HG03064 (cell line): Measurements from ENCODE around the gene TAF4.
"Not testable (repeated sequence)": the region's sequence is repeated elsewhere in the genome, so short reads cannot be mapped to it uniquely, and the experiment has no call there.

Source experiments
- ATAC-seq: cut with Tn5 transposase; IDR thresholded peaks from one replicate; pipeline ENCODE4 v1.9.1; 2021; ENCODE audit warnings: low read depth; ENCODE audit not compliant: unreplicated experiment

Gene TAF4

DNA sequence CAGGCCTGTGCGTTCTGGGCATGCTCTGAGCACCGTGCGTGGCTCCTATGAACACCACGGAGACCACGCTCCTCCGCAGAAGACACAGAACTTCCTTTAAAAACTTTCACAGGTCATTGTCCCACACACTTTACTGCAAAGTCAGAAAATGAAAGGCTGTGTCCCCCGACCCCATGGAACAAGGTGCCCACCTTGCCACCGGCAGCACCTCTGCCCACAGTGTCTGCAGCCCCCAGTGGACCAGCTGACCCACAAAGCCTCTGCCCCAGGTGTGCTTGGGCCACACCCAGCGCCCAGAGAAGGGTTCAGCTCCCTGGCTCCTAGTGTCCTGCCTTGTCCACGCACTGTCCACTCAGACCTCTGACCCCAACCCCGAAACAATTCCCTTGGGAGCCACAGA, 8.7 kb downstream of the TAF4 start:
- no peak for ATAC-seq

DNA sequence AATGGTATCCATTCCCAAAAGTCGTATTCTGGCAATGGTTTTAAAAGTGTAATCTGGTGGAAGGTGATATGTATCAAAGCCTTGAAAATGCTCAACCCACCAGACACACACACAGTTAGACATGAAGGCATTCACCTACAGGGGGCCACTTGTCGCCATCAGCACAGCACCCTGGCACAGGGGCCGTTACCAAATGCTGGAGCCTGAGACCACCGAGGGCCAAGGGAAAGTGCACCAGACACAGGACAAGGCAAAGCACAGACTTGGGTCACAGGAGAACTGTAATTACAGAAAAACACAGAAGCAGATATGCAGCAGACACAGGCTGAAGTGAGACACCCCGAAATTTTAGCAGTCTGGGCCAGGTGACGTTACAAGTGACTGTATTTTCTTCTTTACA, 9.3 kb downstream of the TAF4 start:
- ATAC-seq: no peak

DNA sequence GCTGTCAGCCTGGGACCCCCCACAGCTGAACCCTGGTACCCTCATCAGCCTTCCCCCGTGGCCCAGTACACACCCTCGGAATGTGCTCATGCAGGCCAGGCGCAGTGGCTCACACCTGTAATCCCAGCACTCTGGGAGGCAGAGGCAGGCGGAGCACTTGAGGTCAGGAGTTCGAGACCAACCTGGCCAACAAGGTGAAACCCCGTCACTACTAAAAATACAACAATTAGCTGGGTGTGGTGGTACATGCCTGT, 9.9 kb downstream of the TAF4 start:
- ATAC-seq: not testable (repeated sequence)

GRCh38 chr20:62055106-62055861, 10.4 kb downstream of the TAF4 start:
- ATAC-seq: no peak

- ATAC-seq: no peak
Observed at GRCh38 chr20:62054451-62054953, 11.2 kb downstream of the TAF4 start.

- no peak for ATAC-seq
Observed at GRCh38 chr20:62053465-62054196, 12.1 kb downstream of the TAF4 start.

GRCh38 chr20:62052842-62053464, 12.7 kb downstream of the TAF4 start:
- no peak for ATAC-seq

DNA sequence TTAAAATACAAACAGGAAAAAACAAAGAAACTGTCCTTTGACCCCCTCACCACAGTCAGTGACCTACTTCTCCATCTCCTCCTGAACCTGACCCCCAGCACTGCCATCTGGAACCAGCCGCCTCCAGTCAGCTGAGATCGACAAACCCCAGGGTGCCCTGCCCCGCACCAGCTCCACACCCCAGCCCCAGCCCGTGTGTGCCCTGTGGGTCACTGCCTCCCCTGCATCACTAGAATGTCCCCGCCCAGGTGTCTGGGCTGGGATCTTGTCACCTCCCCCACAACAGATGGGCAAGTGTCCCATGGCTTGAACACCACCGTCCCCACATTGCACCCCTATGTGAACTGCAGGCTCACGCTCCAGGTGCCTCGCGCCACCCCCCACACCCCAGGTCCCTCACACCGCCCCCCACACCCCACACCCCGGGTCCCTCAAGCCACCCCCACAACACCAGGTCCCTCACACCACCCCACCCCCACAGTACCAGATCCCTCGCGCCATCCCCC, 13.3 kb downstream of the TAF4 start:
- no peak for ATAC-seq

DNA sequence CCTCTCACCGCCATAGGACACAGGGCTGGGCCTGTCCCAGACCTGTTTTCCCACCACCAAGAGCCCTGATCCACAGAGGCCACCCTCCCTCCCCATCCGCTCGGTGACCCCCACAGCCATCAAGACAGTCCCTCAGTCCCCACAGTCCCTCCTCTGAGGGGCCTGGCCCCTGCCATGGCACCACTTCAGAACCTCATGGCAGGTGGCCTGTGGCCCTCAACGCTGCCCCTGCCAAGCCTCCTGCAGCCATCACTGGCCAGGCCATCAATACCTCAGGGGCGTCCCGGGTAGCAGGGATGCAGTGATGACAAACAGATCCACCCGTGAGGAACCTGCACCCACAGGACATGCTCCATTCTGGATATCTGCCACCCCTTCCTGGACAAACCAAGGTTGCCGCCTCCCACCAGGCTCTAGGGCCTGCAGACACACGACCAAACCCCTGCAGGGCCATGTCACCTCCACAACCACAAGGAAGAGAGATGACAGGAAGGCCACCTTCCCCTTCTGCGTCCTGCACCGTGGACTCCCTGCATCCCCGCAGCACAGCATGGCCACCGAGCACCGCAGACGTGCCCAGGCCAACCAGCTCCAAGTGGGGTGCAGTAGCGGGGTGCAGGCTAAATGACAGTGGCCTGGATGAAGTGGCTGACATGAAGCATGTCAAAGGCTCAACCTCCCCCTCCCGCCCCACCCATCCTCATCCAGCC, 14.0 kb downstream of the TAF4 start:
- no peak for ATAC-seq

GRCh38 chr20:62051144-62051543, 14.5 kb downstream of the TAF4 start:
- ATAC-seq: no peak

- no peak for ATAC-seq
Observed at GRCh38 chr20:62050166-62051120, 15.2 kb downstream of the TAF4 start.

DNA sequence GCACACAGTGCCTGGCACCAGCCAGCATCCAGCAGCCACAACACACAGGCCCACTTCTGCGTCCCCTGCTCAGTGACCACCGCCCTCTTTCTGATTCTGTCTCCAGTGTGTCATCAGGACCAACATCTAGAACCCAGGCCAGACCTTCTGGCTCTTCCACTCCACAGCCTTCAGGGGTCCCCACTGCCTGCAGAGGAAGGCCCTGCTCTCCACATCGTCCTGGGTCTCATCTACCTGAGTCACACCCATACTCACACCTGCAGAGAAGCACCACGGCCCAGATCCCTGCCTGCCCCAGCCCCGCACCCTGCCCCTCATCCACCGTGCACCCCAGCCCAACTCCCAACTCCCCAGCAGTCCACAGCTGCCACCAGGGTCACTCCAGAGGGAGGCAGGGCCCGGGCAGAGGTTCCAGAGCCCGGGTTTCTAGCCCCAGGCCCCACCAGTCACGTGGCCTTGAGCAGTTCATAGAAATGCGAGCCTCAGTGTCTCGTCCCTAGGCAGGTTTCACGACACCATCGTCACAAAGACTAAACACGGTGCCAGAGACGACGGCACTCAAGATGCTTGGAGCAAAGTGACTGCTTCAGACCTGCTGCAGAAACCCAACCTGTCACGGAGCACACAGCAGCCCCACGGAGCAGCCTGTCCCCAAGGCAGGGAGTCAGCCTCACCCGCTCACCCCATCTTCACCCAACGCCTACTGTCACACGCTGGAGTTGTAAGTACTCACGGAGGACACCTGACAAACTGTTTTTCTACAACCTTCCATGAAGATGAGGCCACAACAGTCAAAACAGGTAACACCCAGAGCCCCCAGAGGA, 16.1 kb downstream of the TAF4 start:
- ATAC-seq: no peak

GRCh38 chr20:62048821-62049291, 16.8 kb downstream of the TAF4 start:
- ATAC-seq: no peak

DNA sequence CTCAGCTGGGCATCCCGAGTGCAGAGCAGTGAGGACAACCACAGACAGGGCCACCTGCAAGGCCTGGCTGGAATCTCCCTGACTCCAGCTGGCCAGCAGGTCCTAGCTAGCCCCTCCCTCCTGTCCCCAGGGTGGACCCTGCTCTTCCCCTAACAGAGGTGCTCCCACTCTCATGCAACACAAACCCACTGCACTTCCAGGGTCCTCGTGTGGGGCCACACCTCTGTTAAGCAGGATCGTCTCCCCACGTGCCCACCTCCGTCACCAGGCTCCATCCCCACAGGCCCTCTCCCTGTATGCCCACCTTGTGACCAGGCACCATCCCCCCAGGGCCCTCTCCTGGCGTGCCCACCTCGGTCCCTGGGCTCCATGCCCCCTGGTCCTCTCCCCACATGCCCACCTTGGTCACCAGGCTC, 17.3 kb downstream of the TAF4 start:
- ATAC-seq: no peak

DNA sequence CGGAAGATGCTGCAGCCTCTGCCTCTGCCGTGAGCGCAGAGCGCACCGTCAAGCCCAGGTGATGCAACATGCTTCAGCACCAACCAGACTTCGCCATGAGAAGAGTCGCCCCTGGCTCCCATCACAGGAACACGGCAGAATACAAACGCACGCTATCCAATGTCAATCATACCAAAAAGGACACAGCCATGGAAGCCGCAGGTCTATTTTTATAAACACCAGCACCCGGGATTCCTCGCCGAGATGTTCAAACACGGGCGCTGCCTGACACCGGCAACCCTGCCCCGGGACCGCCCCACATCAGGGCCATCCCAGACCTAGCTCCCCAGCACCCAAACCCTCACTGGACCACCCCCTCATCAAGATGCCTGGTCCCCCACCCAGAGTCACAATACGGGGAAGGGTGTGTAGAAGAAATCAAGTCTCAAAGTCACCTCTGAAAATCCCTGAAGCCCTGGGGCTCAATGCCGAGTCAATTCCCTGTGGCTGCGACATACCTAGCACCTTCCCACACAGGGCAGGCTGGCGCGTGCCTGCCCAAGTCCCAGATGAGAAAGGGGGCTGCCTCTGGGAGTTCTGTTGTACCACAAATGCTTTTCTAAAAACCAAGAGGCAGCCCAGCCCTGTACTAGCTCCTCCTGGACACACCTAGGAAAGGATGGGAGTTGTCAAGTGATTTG, 17.9 kb downstream of the TAF4 start:
- no peak for ATAC-seq

DNA sequence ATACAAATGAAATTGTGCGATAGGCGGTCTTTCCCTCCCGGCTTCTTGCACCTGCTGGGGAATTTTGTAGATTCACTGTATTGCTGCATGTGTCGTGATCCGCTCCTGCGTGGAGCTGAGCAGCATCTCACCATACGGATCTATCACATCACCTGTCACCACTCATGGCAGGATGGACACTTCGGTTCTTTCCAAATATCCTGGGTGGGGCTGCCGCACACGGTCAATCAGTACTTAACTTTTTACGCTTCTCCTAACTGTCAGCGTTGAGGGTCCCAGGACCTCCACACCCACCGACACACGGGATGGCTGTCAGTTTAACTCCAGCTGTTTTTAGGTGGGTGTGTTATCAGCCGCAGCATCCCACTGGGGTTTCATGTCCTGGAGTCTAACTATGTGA, 19.2 kb downstream of the TAF4 start:
- ATAC-seq: no peak

- no peak for ATAC-seq
Observed at GRCh38 chr20:62045529-62046285, 20.0 kb downstream of the TAF4 start.

GRCh38 chr20:62045118-62045517, 20.6 kb downstream of the TAF4 start:
- ATAC-seq: no peak
